Measurements from ENCODE around the gene SLC25A15. TPM values are rescaled to one million over a fixed set of nuclear protein-coding genes. Genes with fewer than 3 reads are reported as not detected.

Gene SLC25A15
- total RNA-seq, 1 experiment from 2014 or later: 19.6 TPM

Small RNAs within 50 kb of the gene (microRNA-seq; reads per million reads assigned to microRNA genes)
- not detected for gene MIR621

Other genes with a start within 250 kb of the SLC25A15 start
- gene FOXO1, start 123.0 kb upstream of the SLC25A15 start, total RNA-seq (2021): 2.9 and 3.0 TPM in 2 replicates
- gene MRPS31, start 18.4 kb upstream of the SLC25A15 start, total RNA-seq (2021): 32.0 and 32.3 TPM in 2 replicates
- 29.1 and 31.5 TPM in 2 replicates for gene ELF1, start 229.7 kb downstream of the SLC25A15 start, total RNA-seq (2021)

Data from A673 (cell line).